Thyroid gland (tissue), 4 donors: ENCODE results near the gene MTG1. TPM values are rescaled to one million over a fixed set of nuclear protein-coding genes. Genes with fewer than 3 reads are reported as not detected.

Experiments used
- DNase-seq, 2 donors: peaks; one replicate each; pipeline ENCODE4 v3.0.0-alpha.2; 2019
- H3K27ac ChIP-seq, 3 donors: fragments of 200-600 bp; sonication (generic); 1 replicate in 2 of 3; 2 replicates in 1 of 3; pipeline ENCODE4 v1.5.1; 2016 to 2019; ENCODE audit warnings: mild to moderate bottlenecking in 1 of 3, moderate library complexity in 1 of 3
- H3K27me3 ChIP-seq: fragments of 200-600 bp; sonication (generic); one replicate; pipeline ENCODE4 v1.5.1; 2019
- H3K36me3 ChIP-seq, 2 donors: fragments of 200-600 bp; sonication (generic); one replicate each; pipeline ENCODE4 v1.5.1; 2016 to 2019
- H3K4me1 ChIP-seq, 2 donors: fragments of 200-600 bp; sonication (generic); one replicate each; pipeline ENCODE4 v1.5.1; 2017 to 2019
- H3K4me3 ChIP-seq, 3 donors: fragments of 200-600 bp; sonication (generic); replicated peaks in 1 of 3; 1 replicate in 2 of 3; 2 replicates in 1 of 3; pipeline ENCODE4 v1.5.1; 2016; ENCODE audit warnings: mild to moderate bottlenecking in 1 of 3
- H3K9me3 ChIP-seq: fragments of 200-600 bp; sonication (generic); one replicate; pipeline ENCODE4 v1.5.1; 2017
- CTCF ChIP-seq, 6 experiments: fragments of 200-600 bp in 3 of 6; fragments of 450-650 bp in 3 of 6; sonication (generic) in 3 of 6; IDR thresholded peaks; one replicate each; pipeline ENCODE4 v1.5.1; 2016 to 2019; ENCODE audit warnings: antibody characterized with exemption in 6 of 6, mild to moderate bottlenecking in 2 of 6, inconsistent platforms in 1 of 6, moderate library complexity in 1 of 6
- POLR2A ChIP-seq, 2 donors: fragments of 450-650 bp; IDR thresholded peaks; one replicate each; pipeline ENCODE4 v1.6.1; 2017; ENCODE audit warnings: antibody characterized with exemption in 2 of 2, mild to moderate bottlenecking in 2 of 2, moderate library complexity in 1 of 2
- WGBS, 2 donors: methylation state at CpG; one replicate each; pipeline ENCODE4 v1.1.5; 2017; 5-methylcytosine and 5-hydroxymethylcytosine counted together
- intact Hi-C: fragments of 100-400 bp; cut with DNase I; formaldehyde crosslinking; loops from one replicate; pipeline ENCODE4 v1.15.1; 2023
- total RNA-seq, 4 donors: library from RNA; depleted of rRNA; stranded (reverse); fragments of >200 nt; gene quantifications; one replicate each; pipeline ENCODE4 v1.2.3, GENCODE V29; 2016

The MTG1 gene
- total RNA-seq, 4 donors from 2014 or later, result 23.8 to 40.8 (median 35.0) TPM

GRCh38 chr10:133420028-133420427 is 26.1 kb downstream of the MTG1 start:
- TF ChIP-seq POLR2A (IDR thresholded peaks at IDR 0.05) (no peak), CTCF (IDR thresholded peaks at IDR 0.05) (no peak)
- no peak for DNase-seq
- no peaks in the 10 kb centered on the region for H3K9me3 ChIP-seq
- no peak overlapping the region for H3K27ac ChIP-seq
- peaks cover 0 to 6% of the 10 kb centered on the region in 2 donors for H3K4me1 ChIP-seq
- H3K36me3 ChIP-seq, result peaks cover 17 to 27% of the 10 kb centered on the region in 2 donors
- intact Hi-C loops, result no loop called here
- no peaks in the 10 kb centered on the region for H3K27me3 ChIP-seq
- H3K4me3 ChIP-seq, result no peak overlapping the region
- 90 to 96% methylated on average over 16 to 17 of the region's 17 CpGs for WGBS, 2 donors

GRCh38 chr10:133420579-133420978 is 26.6 kb downstream of the MTG1 start:
- DNase-seq, result no peak
- H3K4me1 ChIP-seq, result peaks cover 0 to 6% of the 10 kb centered on the region in 2 donors
- H3K4me3 ChIP-seq, result no peak overlapping the region
- no peak overlapping the region for H3K27ac ChIP-seq
- peaks cover 17 to 23% of the 10 kb centered on the region in 2 donors for H3K36me3 ChIP-seq
- 88 to 100% methylated on average over 1 to 4 of the region's 6 CpGs for WGBS, 2 donors
- H3K27me3 ChIP-seq, result no peaks in the 10 kb centered on the region
- TF ChIP-seq CTCF (IDR thresholded peaks at IDR 0.05), result no peak
- TF ChIP-seq POLR2A (IDR thresholded peaks at IDR 0.05), result no peak
- H3K9me3 ChIP-seq, result no peaks in the 10 kb centered on the region
- intact Hi-C loops, result no loop called here

- TF ChIP-seq CTCF (IDR thresholded peaks at IDR 0.05), result no peak
- no peak for TF ChIP-seq POLR2A (IDR thresholded peaks at IDR 0.05)
- no peak for DNase-seq
- Histone ChIP-seq H3K27me3 (no peaks in the 10 kb centered on the region), H3K9me3 (no peaks in the 10 kb centered on the region), H3K27ac (no peak overlapping the region), H3K4me3 (no peak overlapping the region), H3K36me3 (peaks cover 17 to 23% of the 10 kb centered on the region in 2 donors), H3K4me1 (peaks cover 0 to 6% of the 10 kb centered on the region in 2 donors)
- intact Hi-C loops, result no loop called here
- WGBS, 2 donors, result 85 to 86% methylated on average over 7 to 11 of the region's 17 CpGs
Measured at GRCh38 chr10:133421336-133422222, 27.6 kb downstream of the MTG1 start.

GRCh38 chr10:133422223-133422806 is 28.4 kb downstream of the MTG1 start:
- DNase-seq, result no peak
- Histone ChIP-seq H3K4me3 (no peak overlapping the region), H3K27ac (no peak overlapping the region), H3K27me3 (no peaks in the 10 kb centered on the region), H3K9me3 (no peaks in the 10 kb centered on the region), H3K36me3 (peaks cover 17 to 23% of the 10 kb centered on the region in 2 donors), H3K4me1 (peaks cover 0 to 6% of the 10 kb centered on the region in 2 donors)
- TF ChIP-seq CTCF (IDR thresholded peaks at IDR 0.05) (no peak), POLR2A (IDR thresholded peaks at IDR 0.05) (no peak)
- intact Hi-C loops, result no loop called here
- WGBS, 2 donors, result 79 to 86% methylated on average over 9 to 16 of the region's 16 CpGs
